Esophagus muscularis mucosa (tissue), 3 donors: ENCODE measurements around the gene CCR1.

Experiments used
- CTCF ChIP-seq, 3 experiments: fragments of 200-600 bp in 2 of 3; fragments of 450-650 bp in 1 of 3; sonication (generic) in 2 of 3; IDR thresholded peaks; one replicate each; pipeline ENCODE4 v1.5.1; 2017 to 2019; ENCODE audit warnings: antibody characterized with exemption in 3 of 3, mild to moderate bottlenecking in 2 of 3, moderate library complexity in 1 of 3
- POLR2A ChIP-seq: fragments of 450-650 bp; IDR thresholded peaks from one replicate; pipeline ENCODE4 v1.6.1; 2017; ENCODE audit warnings: antibody characterized with exemption, moderate library complexity, mild to moderate bottlenecking, low read depth
- POLR2AphosphoS5 ChIP-seq, 2 donors: sonication (generic); formaldehyde crosslinking; IDR thresholded peaks; one replicate each; pipeline ENCODE4 v1.6.1; 2017; ENCODE audit warnings: antibody characterized with exemption in 2 of 2

GRCh38 chr3:46212101-46212500 is 4.0 kb upstream of the CCR1 start:
- TF ChIP-seq CTCF (IDR thresholded peaks at IDR 0.05) (no peak), POLR2AphosphoS5 (IDR thresholded peaks at IDR 0.05) (no peak), POLR2A (no peak)
